Smooth muscle cell (in vitro differentiated cells): ENCODE measurements around the gene NGRN. TPM values are rescaled to one million over a fixed set of nuclear protein-coding genes. Genes with fewer than 3 reads are reported as not detected.
A peak's percentile ranks its signal among the peaks of the same experiment; 100 is the strongest.

Experiments
- DNase-seq: peaks from one replicate; lab custom pipeline; 2025; ENCODE audit not compliant: unreplicated experiment; lab: John Stamatoyannopoulos, UW
- H2AFZ ChIP-seq: fragments of 200-600 bp; sonication (generic); 2 replicates; pipeline ENCODE4 v1.6.0; 2016; ENCODE audit warnings: antibody characterized with exemption, low read depth, mild to moderate bottlenecking
- H3F3A ChIP-seq: fragments of 200-600 bp; sonication (generic); 2 replicates; pipeline ENCODE4 v1.6.0; 2017; ENCODE audit warnings: antibody characterized with exemption, low read depth
- H3K27ac ChIP-seq: fragments of 200-600 bp; sonication (generic); 2 replicates; pipeline ENCODE4 v1.5.1; 2016; ENCODE audit warnings: low read depth, mild to moderate bottlenecking
- H3K27me3 ChIP-seq: fragments of 200-600 bp; sonication (generic); 2 replicates; pipeline ENCODE4 v1.6.1; 2016; ENCODE audit warnings: low read depth, mild to moderate bottlenecking
- H3K36me3 ChIP-seq: fragments of 200-600 bp; sonication (generic); 2 replicates; pipeline ENCODE4 v1.5.1; 2016; ENCODE audit warnings: low read depth
- H3K4me1 ChIP-seq: fragments of 200-600 bp; sonication (generic); 2 replicates; pipeline ENCODE4 v1.5.1; 2016; ENCODE audit warnings: low read depth
- H3K4me2 ChIP-seq: fragments of 200-600 bp; sonication (generic); 2 replicates; pipeline ENCODE4 v1.6.0; 2016; ENCODE audit warnings: mild to moderate bottlenecking
- H3K4me3 ChIP-seq: fragments of 200-600 bp; sonication (generic); 2 replicates; pipeline ENCODE4 v1.5.1; 2016; ENCODE audit warnings: mild to moderate bottlenecking
- H3K79me2 ChIP-seq: fragments of 200-600 bp; sonication (generic); 2 replicates; pipeline ENCODE4 v1.6.0; 2016; ENCODE audit warnings: low read depth, mild to moderate bottlenecking
- H3K9ac ChIP-seq: fragments of 200-600 bp; sonication (generic); 2 replicates; pipeline ENCODE4 v1.6.0; 2016; ENCODE audit warnings: low read depth
- H3K9me3 ChIP-seq: fragments of 200-600 bp; sonication (generic); replicated peaks from 2 replicates; pipeline ENCODE4 v1.5.1; 2016; ENCODE audit warnings: low read depth
- H4K20me1 ChIP-seq: fragments of 200-600 bp; sonication (generic); 2 replicates; pipeline ENCODE4 v1.6.0; 2016; ENCODE audit warnings: low read depth
- WGBS: methylation state at CpG from one replicate; pipeline ENCODE4 v1.1.7; 2016; ENCODE audit warnings: low lambda C conversion rate; 5-methylcytosine and 5-hydroxymethylcytosine counted together
- polyA plus RNA-seq: library from polyadenylated mRNA; unstranded; fragments of >200 nt; fragmentation: Nextera tagmentation; extraction: Ambion mirVana; gene quantifications from 2 replicates; pipeline ENCODE4 v1.2.1, GENCODE V29; 2016
- total RNA-seq: library from RNA; depleted of rRNA; stranded (reverse); fragments of >200 nt; gene quantifications from 2 replicates; pipeline ENCODE4 v1.2.3, GENCODE V29; 2014
- TF ChIP-seq, protein P1 (sequence below): fragments of 200-600 bp; sonication (generic); IDR thresholded peaks from 2 replicates; pipeline ENCODE4 v1.5.1; 2017; ENCODE audit warnings: borderline replicate concordance, mild to moderate bottlenecking, antibody characterized with exemption; ENCODE audit not compliant: insufficient read depth, poor library complexity, severe bottlenecking

Gene NGRN, protein sequence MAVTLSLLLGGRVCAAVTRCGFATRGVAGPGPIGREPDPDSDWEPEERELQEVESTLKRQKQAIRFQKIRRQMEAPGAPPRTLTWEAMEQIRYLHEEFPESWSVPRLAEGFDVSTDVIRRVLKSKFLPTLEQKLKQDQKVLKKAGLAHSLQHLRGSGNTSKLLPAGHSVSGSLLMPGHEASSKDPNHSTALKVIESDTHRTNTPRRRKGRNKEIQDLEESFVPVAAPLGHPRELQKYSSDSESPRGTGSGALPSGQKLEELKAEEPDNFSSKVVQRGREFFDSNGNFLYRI
- 51.1 and 54.8 TPM in 2 replicates for total RNA-seq
- 70.3 and 71.5 TPM in 2 replicates for polyA plus RNA-seq

DNA sequence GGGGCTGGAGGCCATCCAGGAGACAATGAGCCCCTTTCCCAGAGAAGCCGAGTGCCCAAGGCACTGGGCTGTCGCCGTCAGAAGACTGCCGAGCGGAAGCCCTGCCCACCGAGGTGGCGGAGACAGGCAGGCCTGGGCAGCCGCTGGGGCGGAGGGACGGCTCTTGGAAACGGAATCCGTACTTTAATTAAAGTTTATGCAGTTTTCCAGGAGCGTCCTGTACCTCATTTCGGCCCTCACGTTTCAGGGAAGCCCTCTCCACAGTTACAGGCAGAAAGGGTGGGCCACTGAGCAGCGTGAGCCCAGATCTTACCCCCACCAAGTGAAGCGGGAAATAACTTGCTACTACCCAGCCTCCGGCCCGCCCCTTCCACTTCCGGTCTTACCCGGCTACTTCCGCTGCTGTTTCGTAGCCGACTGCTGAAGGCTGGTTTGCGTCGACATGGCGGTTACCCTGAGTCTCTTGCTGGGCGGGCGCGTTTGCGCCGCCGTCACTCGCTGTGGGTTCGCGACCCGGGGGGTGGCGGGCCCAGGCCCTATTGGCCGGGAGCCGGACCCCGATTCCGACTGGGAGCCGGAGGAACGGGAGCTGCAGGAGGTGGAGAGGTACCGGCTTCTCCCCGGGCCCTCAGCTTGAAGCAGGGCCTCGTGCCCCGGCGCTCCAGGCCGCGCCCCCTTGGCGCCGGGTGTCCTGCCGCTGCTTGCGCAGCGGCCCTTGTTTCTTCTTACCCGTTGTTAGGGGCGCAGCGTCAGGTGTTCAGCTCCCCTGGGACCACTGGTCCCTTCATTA is at the start of gene NGRN:
Gene NGRN (plus strand): TSS at position 402 of the 790 bp plus-strand sequence. CDS start 41 bp downstream, at position 443.
- Histone ChIP-seq H3F3A (no peaks in the 10 kb centered on the region), H3K4me2 (peak within 1 kb of the TSS; percentile 91), H3K36me3 (no peaks in the 10 kb centered on the region), H3K27me3 (no peaks in the 10 kb centered on the region), H2AFZ (peak within 1 kb of the TSS; percentile 81), H4K20me1 (peaks cover 27% of the 10 kb centered on the region), H3K27ac (peak within 1 kb of the TSS; percentile 78), H3K9ac (peak within 1 kb of the TSS; percentile 69), H3K79me2 (peaks cover 22% of the 10 kb centered on the region), H3K4me3 (peak within 1 kb of the TSS; percentile 73), H3K9me3 (no peaks in the 10 kb centered on the region), H3K4me1 (peaks cover 7% of the 10 kb centered on the region)
- WGBS: 34% methylated on average over 59 of the region's 59 CpGs
- DNase-seq: peak; percentile 47
- TF ChIP-seq, protein P1, sequence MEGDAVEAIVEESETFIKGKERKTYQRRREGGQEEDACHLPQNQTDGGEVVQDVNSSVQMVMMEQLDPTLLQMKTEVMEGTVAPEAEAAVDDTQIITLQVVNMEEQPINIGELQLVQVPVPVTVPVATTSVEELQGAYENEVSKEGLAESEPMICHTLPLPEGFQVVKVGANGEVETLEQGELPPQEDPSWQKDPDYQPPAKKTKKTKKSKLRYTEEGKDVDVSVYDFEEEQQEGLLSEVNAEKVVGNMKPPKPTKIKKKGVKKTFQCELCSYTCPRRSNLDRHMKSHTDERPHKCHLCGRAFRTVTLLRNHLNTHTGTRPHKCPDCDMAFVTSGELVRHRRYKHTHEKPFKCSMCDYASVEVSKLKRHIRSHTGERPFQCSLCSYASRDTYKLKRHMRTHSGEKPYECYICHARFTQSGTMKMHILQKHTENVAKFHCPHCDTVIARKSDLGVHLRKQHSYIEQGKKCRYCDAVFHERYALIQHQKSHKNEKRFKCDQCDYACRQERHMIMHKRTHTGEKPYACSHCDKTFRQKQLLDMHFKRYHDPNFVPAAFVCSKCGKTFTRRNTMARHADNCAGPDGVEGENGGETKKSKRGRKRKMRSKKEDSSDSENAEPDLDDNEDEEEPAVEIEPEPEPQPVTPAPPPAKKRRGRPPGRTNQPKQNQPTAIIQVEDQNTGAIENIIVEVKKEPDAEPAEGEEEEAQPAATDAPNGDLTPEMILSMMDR: no peak

- 84% methylated on average over 9 of the region's 9 CpGs for WGBS
- Histone ChIP-seq H3K4me3 (no peak overlapping the region), H3K27ac (no peak overlapping the region), H3F3A (no peaks in the 10 kb centered on the region), H3K9me3 (no peaks in the 10 kb centered on the region), H3K4me1 (no peaks in the 10 kb centered on the region), H3K27me3 (no peaks in the 10 kb centered on the region), H3K36me3 (no peaks in the 10 kb centered on the region), H3K9ac (no peak overlapping the region), H2AFZ (no peak overlapping the region), H3K4me2 (no peak overlapping the region), H3K79me2 (peaks cover 28% of the 10 kb centered on the region), H4K20me1 (peaks cover 35% of the 10 kb centered on the region)
- no peak for DNase-seq
- TF ChIP-seq, protein P1: no peak
Measured at GRCh38 chr15:90217671-90218394, 47.6 kb upstream of the NGRN start.

DNA sequence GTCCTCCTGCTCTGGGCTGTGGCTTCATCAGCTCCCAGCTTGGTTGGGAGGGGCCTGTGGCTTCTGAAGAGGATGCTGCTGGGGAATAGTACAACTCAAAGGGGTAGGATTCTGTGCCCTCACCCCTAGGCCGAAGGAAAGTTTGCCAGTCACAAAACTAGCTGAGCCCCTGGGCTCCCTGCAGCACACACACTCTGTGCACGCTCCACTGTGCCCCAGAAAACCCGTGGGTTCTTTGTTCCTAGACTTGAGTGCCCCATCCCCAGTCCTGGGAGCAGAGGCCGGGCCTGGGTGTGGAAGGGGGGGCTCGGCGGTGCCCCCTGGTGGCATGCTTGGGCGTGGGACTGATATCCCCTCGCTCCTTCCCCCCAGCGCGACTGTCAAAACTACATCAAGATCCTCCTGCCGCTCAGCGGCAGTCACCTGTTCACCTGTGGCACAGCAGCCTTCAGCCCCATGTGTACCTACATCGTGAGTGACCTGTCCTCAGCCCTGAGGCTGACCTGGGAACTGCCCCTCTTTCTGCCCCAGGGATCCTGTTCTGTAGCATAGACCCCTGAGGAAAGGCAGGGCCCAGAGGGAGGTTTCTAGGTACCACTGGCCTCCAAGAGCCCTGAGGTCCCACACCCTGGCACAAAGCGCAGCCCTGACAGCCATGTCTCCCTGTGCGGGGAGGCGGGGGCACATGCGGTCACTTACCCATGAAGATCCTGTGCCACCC is 45.9 kb upstream of the NGRN start:
- H3K4me1 ChIP-seq: no peaks in the 10 kb centered on the region
- 64% methylated on average over 17 of the region's 17 CpGs for WGBS
- H3K36me3 ChIP-seq: no peaks in the 10 kb centered on the region
- peaks cover 25% of the 10 kb centered on the region for H3K79me2 ChIP-seq
- no peaks in the 10 kb centered on the region for H3F3A ChIP-seq
- no peak for DNase-seq
- no peak overlapping the region for H3K4me2 ChIP-seq
- H3K9ac ChIP-seq: no peak overlapping the region
- no peaks in the 10 kb centered on the region for H3K27me3 ChIP-seq
- no peak overlapping the region for H2AFZ ChIP-seq
- H3K27ac ChIP-seq: no peak overlapping the region
- TF ChIP-seq, protein P1: peak; percentile 64
- H4K20me1 ChIP-seq: peaks cover 21% of the 10 kb centered on the region
- H3K9me3 ChIP-seq: no peaks in the 10 kb centered on the region
- H3K4me3 ChIP-seq: no peak overlapping the region
